ENCODE data around the gene ZNF629. TPM values are rescaled to one million over a fixed set of nuclear protein-coding genes. Genes with fewer than 3 reads are reported as not detected.

The ZNF629 gene
- total and polyA plus RNA-seq, 2 experiments from 2014 or later = 4.1 to 20.3 TPM

DNA sequence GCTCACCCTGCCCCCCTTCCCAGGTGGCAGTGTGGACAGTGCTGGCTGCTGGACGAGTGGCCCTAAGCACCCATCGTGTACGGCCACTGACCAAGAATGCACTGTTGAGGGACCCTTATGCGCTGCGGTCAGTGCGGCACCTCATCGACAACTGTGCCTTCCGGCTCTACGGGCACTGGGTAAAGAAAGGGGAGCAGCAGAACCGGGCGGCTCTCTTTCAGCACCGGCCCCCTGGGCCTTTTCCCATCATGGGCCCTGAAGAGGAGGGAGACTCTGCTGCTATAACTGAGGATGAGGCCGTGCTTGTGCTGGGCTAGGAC, 30.3 kb downstream of the ZNF629 start:
- Histone ChIP-seq H2AFZ (no peak overlapping the region), H3K79me2 (replicated peaks; ENCODE audit: insufficient read depth) (no peaks in the 10 kb centered on the region), H3K4me2 (no peak overlapping the region), H3K27me3 (ENCODE audit: insufficient read depth) (no peaks in the 10 kb centered on the region), H4K20me1 (replicated peaks; ENCODE audit: insufficient read depth) (peaks cover 11% of the 10 kb centered on the region), H3K36me3 (ENCODE audit: insufficient read depth) (peaks cover 11% of the 10 kb centered on the region; the same call in 1 of the 2 replicates), H3K4me1 (ENCODE audit: insufficient read depth) (peaks cover 6% of the 10 kb centered on the region; the same call in 1 of the 2 replicates), H3F3A (replicated peaks; ENCODE audit: low read depth) (0 out of 2 replicates have a peak, but pooled peaks cover 7% of the 10 kb centered on the region), H3K9me2 (ENCODE audit: insufficient read depth) (no peaks in the 10 kb centered on the region), H3K4me3 (no peak overlapping the region), H3K27ac (ENCODE audit: low read depth) (no peak overlapping the region)
- no peak overlapping the region for H3K27ac Mint-ChIP-seq
- peaks cover 18% of the 10 kb centered on the region for H3K27me3 Mint-ChIP-seq (ENCODE audit: insufficient read depth, low read depth, poor library complexity)
- H3K36me3 Mint-ChIP-seq (ENCODE audit: low read depth) = peaks cover 26% of the 10 kb centered on the region
- H3K4me3 Mint-ChIP-seq = no peak overlapping the region
- DNase-seq (ENCODE audit: low spot score) = no peak
- no peaks in the 10 kb centered on the region for H3K9me3 Mint-ChIP-seq
- H3K4me1 Mint-ChIP-seq = peaks cover 10% of the 10 kb centered on the region
- TF ChIP-seq NANOG (IDR thresholded peaks at IDR 0.05; ENCODE audit: borderline replicate concordance) = no peak
- TF ChIP-seq EZH2 (IDR thresholded peaks at IDR 0.05; ENCODE audit: low read depth, unreplicated experiment) = no peak
- TF ChIP-seq, protein P1, sequence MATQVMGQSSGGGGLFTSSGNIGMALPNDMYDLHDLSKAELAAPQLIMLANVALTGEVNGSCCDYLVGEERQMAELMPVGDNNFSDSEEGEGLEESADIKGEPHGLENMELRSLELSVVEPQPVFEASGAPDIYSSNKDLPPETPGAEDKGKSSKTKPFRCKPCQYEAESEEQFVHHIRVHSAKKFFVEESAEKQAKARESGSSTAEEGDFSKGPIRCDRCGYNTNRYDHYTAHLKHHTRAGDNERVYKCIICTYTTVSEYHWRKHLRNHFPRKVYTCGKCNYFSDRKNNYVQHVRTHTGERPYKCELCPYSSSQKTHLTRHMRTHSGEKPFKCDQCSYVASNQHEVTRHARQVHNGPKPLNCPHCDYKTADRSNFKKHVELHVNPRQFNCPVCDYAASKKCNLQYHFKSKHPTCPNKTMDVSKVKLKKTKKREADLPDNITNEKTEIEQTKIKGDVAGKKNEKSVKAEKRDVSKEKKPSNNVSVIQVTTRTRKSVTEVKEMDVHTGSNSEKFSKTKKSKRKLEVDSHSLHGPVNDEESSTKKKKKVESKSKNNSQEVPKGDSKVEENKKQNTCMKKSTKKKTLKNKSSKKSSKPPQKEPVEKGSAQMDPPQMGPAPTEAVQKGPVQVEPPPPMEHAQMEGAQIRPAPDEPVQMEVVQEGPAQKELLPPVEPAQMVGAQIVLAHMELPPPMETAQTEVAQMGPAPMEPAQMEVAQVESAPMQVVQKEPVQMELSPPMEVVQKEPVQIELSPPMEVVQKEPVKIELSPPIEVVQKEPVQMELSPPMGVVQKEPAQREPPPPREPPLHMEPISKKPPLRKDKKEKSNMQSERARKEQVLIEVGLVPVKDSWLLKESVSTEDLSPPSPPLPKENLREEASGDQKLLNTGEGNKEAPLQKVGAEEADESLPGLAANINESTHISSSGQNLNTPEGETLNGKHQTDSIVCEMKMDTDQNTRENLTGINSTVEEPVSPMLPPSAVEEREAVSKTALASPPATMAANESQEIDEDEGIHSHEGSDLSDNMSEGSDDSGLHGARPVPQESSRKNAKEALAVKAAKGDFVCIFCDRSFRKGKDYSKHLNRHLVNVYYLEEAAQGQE (IDR thresholded peaks at IDR 0.05; ENCODE audit: unreplicated experiment) = no peak
- no peak for TF ChIP-seq CREB1 (CRISPR knock-in tag; IDR thresholded peaks at IDR 0.05; ENCODE audit: low read depth)
- TF ChIP-seq EZH2phosphoT487 (IDR thresholded peaks at IDR 0.05; ENCODE audit: unreplicated experiment) = no peak
- TF ChIP-seq, protein P2, sequence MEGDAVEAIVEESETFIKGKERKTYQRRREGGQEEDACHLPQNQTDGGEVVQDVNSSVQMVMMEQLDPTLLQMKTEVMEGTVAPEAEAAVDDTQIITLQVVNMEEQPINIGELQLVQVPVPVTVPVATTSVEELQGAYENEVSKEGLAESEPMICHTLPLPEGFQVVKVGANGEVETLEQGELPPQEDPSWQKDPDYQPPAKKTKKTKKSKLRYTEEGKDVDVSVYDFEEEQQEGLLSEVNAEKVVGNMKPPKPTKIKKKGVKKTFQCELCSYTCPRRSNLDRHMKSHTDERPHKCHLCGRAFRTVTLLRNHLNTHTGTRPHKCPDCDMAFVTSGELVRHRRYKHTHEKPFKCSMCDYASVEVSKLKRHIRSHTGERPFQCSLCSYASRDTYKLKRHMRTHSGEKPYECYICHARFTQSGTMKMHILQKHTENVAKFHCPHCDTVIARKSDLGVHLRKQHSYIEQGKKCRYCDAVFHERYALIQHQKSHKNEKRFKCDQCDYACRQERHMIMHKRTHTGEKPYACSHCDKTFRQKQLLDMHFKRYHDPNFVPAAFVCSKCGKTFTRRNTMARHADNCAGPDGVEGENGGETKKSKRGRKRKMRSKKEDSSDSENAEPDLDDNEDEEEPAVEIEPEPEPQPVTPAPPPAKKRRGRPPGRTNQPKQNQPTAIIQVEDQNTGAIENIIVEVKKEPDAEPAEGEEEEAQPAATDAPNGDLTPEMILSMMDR (conservative IDR thresholded peaks at IDR 0.05; ENCODE audit: low read depth in 2 of 2) = no peak
- TF ChIP-seq ZNF331 (CRISPR knock-in tag; IDR thresholded peaks at IDR 0.05; ENCODE audit: low read depth) = no peak
- no peak for TF ChIP-seq STAT1 (IDR thresholded peaks at IDR 0.05; ENCODE audit: unreplicated experiment)
- no peak for TF ChIP-seq JUNB (IDR thresholded peaks at IDR 0.05; ENCODE audit: unreplicated experiment)
- TF ChIP-seq, protein P3, sequence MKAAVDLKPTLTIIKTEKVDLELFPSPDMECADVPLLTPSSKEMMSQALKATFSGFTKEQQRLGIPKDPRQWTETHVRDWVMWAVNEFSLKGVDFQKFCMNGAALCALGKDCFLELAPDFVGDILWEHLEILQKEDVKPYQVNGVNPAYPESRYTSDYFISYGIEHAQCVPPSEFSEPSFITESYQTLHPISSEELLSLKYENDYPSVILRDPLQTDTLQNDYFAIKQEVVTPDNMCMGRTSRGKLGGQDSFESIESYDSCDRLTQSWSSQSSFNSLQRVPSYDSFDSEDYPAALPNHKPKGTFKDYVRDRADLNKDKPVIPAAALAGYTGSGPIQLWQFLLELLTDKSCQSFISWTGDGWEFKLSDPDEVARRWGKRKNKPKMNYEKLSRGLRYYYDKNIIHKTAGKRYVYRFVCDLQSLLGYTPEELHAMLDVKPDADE (IDR thresholded peaks at IDR 0.05) = no peak
- TF ChIP-seq POLR2AphosphoS5 (IDR thresholded peaks at IDR 0.05; ENCODE audit: low read depth) = no peak
- no peak for TF ChIP-seq ZNF114 (CRISPR knock-in tag; IDR thresholded peaks at IDR 0.05)
- TF ChIP-seq, protein P4, sequence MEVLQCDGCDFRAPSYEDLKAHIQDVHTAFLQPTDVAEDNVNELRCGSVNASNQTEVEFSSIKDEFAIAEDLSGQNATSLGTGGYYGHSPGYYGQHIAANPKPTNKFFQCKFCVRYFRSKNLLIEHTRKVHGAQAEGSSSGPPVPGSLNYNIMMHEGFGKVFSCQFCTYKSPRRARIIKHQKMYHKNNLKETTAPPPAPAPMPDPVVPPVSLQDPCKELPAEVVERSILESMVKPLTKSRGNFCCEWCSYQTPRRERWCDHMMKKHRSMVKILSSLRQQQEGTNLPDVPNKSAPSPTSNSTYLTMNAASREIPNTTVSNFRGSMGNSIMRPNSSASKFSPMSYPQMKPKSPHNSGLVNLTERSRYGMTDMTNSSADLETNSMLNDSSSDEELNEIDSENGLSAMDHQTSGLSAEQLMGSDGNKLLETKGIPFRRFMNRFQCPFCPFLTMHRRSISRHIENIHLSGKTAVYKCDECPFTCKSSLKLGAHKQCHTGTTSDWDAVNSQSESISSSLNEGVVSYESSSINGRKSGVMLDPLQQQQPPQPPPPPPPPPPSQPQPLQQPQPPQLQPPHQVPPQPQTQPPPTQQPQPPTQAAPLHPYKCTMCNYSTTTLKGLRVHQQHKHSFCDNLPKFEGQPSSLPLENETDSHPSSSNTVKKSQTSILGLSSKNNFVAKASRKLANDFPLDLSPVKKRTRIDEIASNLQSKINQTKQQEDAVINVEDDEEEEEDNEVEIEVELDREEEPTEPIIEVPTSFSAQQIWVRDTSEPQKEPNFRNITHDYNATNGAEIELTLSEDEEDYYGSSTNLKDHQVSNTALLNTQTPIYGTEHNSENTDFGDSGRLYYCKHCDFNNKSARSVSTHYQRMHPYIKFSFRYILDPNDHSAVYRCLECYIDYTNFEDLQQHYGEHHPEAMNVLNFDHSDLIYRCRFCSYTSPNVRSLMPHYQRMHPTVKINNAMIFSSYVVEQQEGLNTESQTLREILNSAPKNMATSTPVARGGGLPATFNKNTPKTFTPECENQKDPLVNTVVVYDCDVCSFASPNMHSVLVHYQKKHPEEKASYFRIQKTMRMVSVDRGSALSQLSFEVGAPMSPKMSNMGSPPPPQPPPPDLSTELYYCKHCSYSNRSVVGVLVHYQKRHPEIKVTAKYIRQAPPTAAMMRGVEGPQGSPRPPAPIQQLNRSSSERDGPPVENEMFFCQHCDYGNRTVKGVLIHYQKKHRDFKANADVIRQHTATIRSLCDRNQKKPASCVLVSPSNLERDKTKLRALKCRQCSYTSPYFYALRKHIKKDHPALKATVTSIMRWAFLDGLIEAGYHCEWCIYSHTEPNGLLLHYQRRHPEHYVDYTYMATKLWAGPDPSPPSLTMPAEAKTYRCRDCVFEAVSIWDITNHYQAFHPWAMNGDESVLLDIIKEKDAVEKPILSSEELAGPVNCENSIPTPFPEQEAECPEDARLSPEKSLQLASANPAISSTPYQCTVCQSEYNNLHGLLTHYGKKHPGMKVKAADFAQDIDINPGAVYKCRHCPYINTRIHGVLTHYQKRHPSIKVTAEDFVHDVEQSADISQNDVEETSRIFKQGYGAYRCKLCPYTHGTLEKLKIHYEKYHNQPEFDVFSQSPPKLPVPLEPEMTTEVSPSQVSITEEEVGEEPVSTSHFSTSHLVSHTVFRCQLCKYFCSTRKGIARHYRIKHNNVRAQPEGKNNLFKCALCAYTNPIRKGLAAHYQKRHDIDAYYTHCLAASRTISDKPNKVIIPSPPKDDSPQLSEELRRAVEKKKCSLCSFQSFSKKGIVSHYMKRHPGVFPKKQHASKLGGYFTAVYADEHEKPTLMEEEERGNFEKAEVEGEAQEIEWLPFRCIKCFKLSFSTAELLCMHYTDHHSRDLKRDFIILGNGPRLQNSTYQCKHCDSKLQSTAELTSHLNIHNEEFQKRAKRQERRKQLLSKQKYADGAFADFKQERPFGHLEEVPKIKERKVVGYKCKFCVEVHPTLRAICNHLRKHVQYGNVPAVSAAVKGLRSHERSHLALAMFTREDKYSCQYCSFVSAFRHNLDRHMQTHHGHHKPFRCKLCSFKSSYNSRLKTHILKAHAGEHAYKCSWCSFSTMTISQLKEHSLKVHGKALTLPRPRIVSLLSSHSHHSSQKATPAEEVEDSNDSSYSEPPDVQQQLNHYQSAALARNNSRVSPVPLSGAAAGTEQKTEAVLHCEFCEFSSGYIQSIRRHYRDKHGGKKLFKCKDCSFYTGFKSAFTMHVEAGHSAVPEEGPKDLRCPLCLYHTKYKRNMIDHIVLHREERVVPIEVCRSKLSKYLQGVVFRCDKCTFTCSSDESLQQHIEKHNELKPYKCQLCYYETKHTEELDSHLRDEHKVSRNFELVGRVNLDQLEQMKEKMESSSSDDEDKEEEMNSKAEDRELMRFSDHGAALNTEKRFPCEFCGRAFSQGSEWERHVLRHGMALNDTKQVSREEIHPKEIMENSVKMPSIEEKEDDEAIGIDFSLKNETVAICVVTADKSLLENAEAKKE (CRISPR knock-in tag; IDR thresholded peaks at IDR 0.05) = no peak
- no peak for ATAC-seq
